MCF 10A (cell line): Measurements from ENCODE around the gene HUS1. TPM values are rescaled to one million over a fixed set of nuclear protein-coding genes. Genes with fewer than 3 reads are reported as not detected.
A peak's percentile ranks its signal among the peaks of the same experiment; 100 is the strongest.
"Not testable (repeated sequence)": the region's sequence is repeated elsewhere in the genome, so short reads cannot be mapped to it uniquely, and the experiment has no call there.

Experiments used
- BruUV-seq: library from RNA; stranded (reverse); fragments of 400-500 nt; replicated peaks from 2 replicates; lab custom pipeline; 2021; lab: Mats Ljungman, UMichigan
- CTCF ChIA-PET: fragments of 300-600 bp; sonication (Branson Sonifier 250); formaldehyde crosslinking; extraction: SDS; loops from one replicate; lab custom pipeline; 2021; ENCODE audit warnings: antibody characterized with exemption, inconsistent platforms; lab: Yijun Ruan, JAX
- POLR2A ChIA-PET: fragments of 300-600, 350-650 bp; sonication (Branson Sonifier 250); formaldehyde crosslinking; extraction: SDS; loops from one replicate; lab custom pipeline; 2020; ENCODE audit warnings: antibody characterized with exemption, inconsistent platforms; lab: Yijun Ruan, JAX
- DNase-seq: peaks from one replicate; pipeline ENCODE4 v3.0.0-alpha.2; 2018; ENCODE audit not compliant: unreplicated experiment
- H3K27ac Mint-ChIP-seq: one replicate; pipeline ENCODE4 v1.8.0; 2022; ENCODE audit warnings: mild to moderate bottlenecking, low read depth, mixed read lengths; ENCODE audit not compliant: unreplicated experiment
- H3K27me3 Mint-ChIP-seq: one replicate; pipeline ENCODE4 v1.8.0; 2022; ENCODE audit warnings: mixed read lengths; ENCODE audit not compliant: insufficient read depth, unreplicated experiment
- H3K36me3 Mint-ChIP-seq: one replicate; pipeline ENCODE4 v1.8.0; 2022; ENCODE audit warnings: mild to moderate bottlenecking, moderate library complexity, mixed read lengths; ENCODE audit not compliant: insufficient read depth, unreplicated experiment
- H3K4me1 Mint-ChIP-seq: one replicate; pipeline ENCODE4 v1.8.0; 2022; ENCODE audit warnings: mixed read lengths; ENCODE audit not compliant: insufficient read depth, unreplicated experiment
- H3K4me3 Mint-ChIP-seq: one replicate; pipeline ENCODE4 v1.8.0; 2022; ENCODE audit warnings: mild to moderate bottlenecking, moderate library complexity, mixed read lengths; ENCODE audit not compliant: unreplicated experiment
- H3K9me3 Mint-ChIP-seq: one replicate; pipeline ENCODE4 v1.8.0; 2022; ENCODE audit warnings: mixed read lengths; ENCODE audit not compliant: unreplicated experiment
- CTCF ChIP-seq: fragments of 200-600 bp; IDR thresholded peaks from one replicate; pipeline ENCODE4 v1.8.0; 2022; ENCODE audit warnings: antibody characterized with exemption, mild to moderate bottlenecking; ENCODE audit not compliant: unreplicated experiment
- intact Hi-C: fragments of 100-400 bp; cut with micrococcal nuclease; formaldehyde crosslinking; loops from 2 replicates; pipeline ENCODE4 v1.14.1; 2022
- total RNA-seq: library from RNA; stranded (reverse); gene quantifications from 2 replicates; pipeline ENCODE4 v1.2.3, GENCODE V29; 2022

Gene HUS1
- total RNA-seq, 1 experiment from 2014 or later, result 42.8 TPM

GRCh38 chr7:47945261-47946015 lies 34.0 kb downstream of the HUS1 start:
- Mint-ChIP-seq H3K9me3 (no peaks in the 10 kb centered on the region), H3K27me3 (no peaks in the 10 kb centered on the region), H3K4me1 (peaks cover 11% of the 10 kb centered on the region), H3K4me3 (no peak overlapping the region), H3K27ac (no peak overlapping the region), H3K36me3 (no peaks in the 10 kb centered on the region)
- ChIA-PET CTCF (interaction anchor here (0.6 to 12.6 kb wide), 54 partner anchors 8 to 679 kb away, joined by 3 to 314 read pairs (median 5); partner anchors contain the start of gene UPP1), POLR2A (interaction anchor here (1.0 to 2.1 kb wide), 3 partner anchors 25 to 211 kb away, joined by 3 to 18 read pairs (median 3); no protein-coding TSS in a partner anchor)
- TF ChIP-seq CTCF, result peak; percentile 71
- intact Hi-C loops, result loop anchor here (1.0 to 10.0 kb wide), 5 partner anchors 165 to 1909 kb away; no protein-coding TSS in a partner anchor
- BruUV-seq, result no TSS peak
- DNase-seq, result peak; percentile 77

- peaks cover 11% of the 10 kb centered on the region for H3K4me1 Mint-ChIP-seq
- no peak overlapping the region for H3K4me3 Mint-ChIP-seq
- no peak overlapping the region for H3K27ac Mint-ChIP-seq
- DNase-seq, result no peak
- no peaks in the 10 kb centered on the region for H3K36me3 Mint-ChIP-seq
- no peaks in the 10 kb centered on the region for H3K9me3 Mint-ChIP-seq
- TF ChIP-seq CTCF, result no peak
- ChIA-PET POLR2A (interaction anchor here (1.0 to 2.1 kb wide), 4 partner anchors 26 to 212 kb away, joined by 3 to 18 read pairs (median 3); no protein-coding TSS in a partner anchor), CTCF (interaction anchor here (0.6 to 12.6 kb wide), 49 partner anchors 8 to 680 kb away, joined by 3 to 314 read pairs (median 5); partner anchors contain the start of gene UPP1)
- BruUV-seq, result no TSS peak
- intact Hi-C loops, result loop anchor here (1.0 to 10.0 kb wide), 5 partner anchors 166 to 1910 kb away; no protein-coding TSS in a partner anchor
- no peaks in the 10 kb centered on the region for H3K27me3 Mint-ChIP-seq
Observed at GRCh38 chr7:47944536-47945260, 34.7 kb downstream of the HUS1 start.

- H3K27ac Mint-ChIP-seq, result peak overlapping the region; percentile 49
- no peak overlapping the region for H3K4me3 Mint-ChIP-seq
- H3K9me3 Mint-ChIP-seq, result no peaks in the 10 kb centered on the region
- ChIA-PET POLR2A (interaction anchor here (1.0 to 2.1 kb wide), 3 partner anchors 27 to 166 kb away, joined by 3 to 18 read pairs (median 3); no protein-coding TSS in a partner anchor), CTCF (interaction anchor here (0.7 to 12.6 kb wide), 30 partner anchors 8 to 680 kb away, joined by 3 to 314 read pairs (median 10); partner anchors contain the start of gene UPP1)
- no peak for TF ChIP-seq CTCF
- no TSS peak for BruUV-seq
- H3K4me1 Mint-ChIP-seq, result peaks cover 11% of the 10 kb centered on the region
- H3K27me3 Mint-ChIP-seq, result no peaks in the 10 kb centered on the region
- intact Hi-C loops, result loop anchor here (10.0 kb wide), 3 partner anchors 351 to 1911 kb away; no protein-coding TSS in a partner anchor
- DNase-seq, result no peak
- no peaks in the 10 kb centered on the region for H3K36me3 Mint-ChIP-seq
Observed at GRCh38 chr7:47943676-47944474, 35.5 kb downstream of the HUS1 start.

- peaks cover 11% of the 10 kb centered on the region for H3K4me1 Mint-ChIP-seq
- H3K36me3 Mint-ChIP-seq, DNase-seq, H3K9me3 Mint-ChIP-seq, H3K27me3 Mint-ChIP-seq, BruUV-seq, H3K4me3 Mint-ChIP-seq, POLR2A ChIA-PET, H3K27ac Mint-ChIP-seq: not testable (repeated sequence)
- CTCF ChIA-PET, result interaction anchor here (1.9 to 12.6 kb wide), 4 partner anchors 165 to 214 kb away, joined by 13 to 314 read pairs (median 82); no protein-coding TSS in a partner anchor
- intact Hi-C loops, result loop anchor here (10.0 kb wide), 3 partner anchors 352 to 1912 kb away; no protein-coding TSS in a partner anchor
Observed at GRCh38 chr7:47942651-47943050, 36.8 kb downstream of the HUS1 start.
